Neural crest cell (in vitro differentiated cells): ENCODE data around the gene DHPS. TPM values are rescaled to one million over a fixed set of nuclear protein-coding genes. Genes with fewer than 3 reads are reported as not detected.

Source experiments
- DNase-seq: peaks from one replicate; pipeline ENCODE4 v3.0.0; 2021; ENCODE audit warnings: low read depth, mixed read lengths, low spot score
- H3K27ac Mint-ChIP-seq: one replicate; pipeline ENCODE4 v1.8.0; 2021; ENCODE audit warnings: mild to moderate bottlenecking, mixed read lengths; ENCODE audit not compliant: unreplicated experiment
- H3K27me3 Mint-ChIP-seq: 2 replicates; pipeline ENCODE4 v1.8.0; 2021; ENCODE audit warnings: low read depth, mild to moderate bottlenecking, mixed read lengths
- H3K36me3 Mint-ChIP-seq: 2 replicates; pipeline ENCODE4 v1.8.0; 2021; ENCODE audit warnings: low read depth, mild to moderate bottlenecking, mixed read lengths
- H3K4me1 Mint-ChIP-seq: 2 replicates; pipeline ENCODE4 v1.8.0; 2021; ENCODE audit warnings: mixed read lengths
- H3K4me3 Mint-ChIP-seq: one replicate; pipeline ENCODE4 v1.8.0; 2021; ENCODE audit warnings: mild to moderate bottlenecking, mixed read lengths
- H3K9me3 Mint-ChIP-seq: 2 replicates; pipeline ENCODE4 v1.8.0; 2021; ENCODE audit warnings: mixed read lengths
- CTCF ChIP-seq: fragments of 200-600 bp; sonication (generic); conservative IDR thresholded peaks from 2 replicates; pipeline ENCODE4 v1.5.0; 2021; ENCODE audit warnings: antibody characterized with exemption, mild to moderate bottlenecking
- total RNA-seq: library from RNA; stranded (reverse); gene quantifications from 2 replicates; pipeline ENCODE4 v1.2.1, GENCODE V29; 2021

DHPS gene
- total RNA-seq, 1 donor from 2014 or later, result 106 TPM

GRCh38 chr19:12723641-12724426 is 42.2 kb upstream of the DHPS start, which contains the start of gene TNPO2:
Gene TNPO2 (minus strand): TSS chr19:12723932. CDS start chr19:12720977, 2,955 bp downstream.
- no peak for TF ChIP-seq CTCF
- Mint-ChIP-seq H3K4me1 (peaks cover 40% of the 10 kb centered on the region), H3K27ac (peak within 1 kb of the TSS; percentile 100), H3K9me3 (no peaks in the 10 kb centered on the region), H3K36me3 (peaks cover 15% of the 10 kb centered on the region), H3K4me3 (peak within 1 kb of the TSS; percentile 100), H3K27me3 (peaks cover 10% of the 10 kb centered on the region)
- peak; percentile 67 for DNase-seq

- Mint-ChIP-seq H3K27ac (peak overlapping the region; percentile 100), H3K36me3 (peaks cover 15% of the 10 kb centered on the region), H3K4me1 (peaks cover 40% of the 10 kb centered on the region), H3K4me3 (peak overlapping the region; percentile 100), H3K9me3 (no peaks in the 10 kb centered on the region), H3K27me3 (peaks cover 10% of the 10 kb centered on the region)
- no peak for DNase-seq
- TF ChIP-seq CTCF, result no peak
Observed at GRCh38 chr19:12723381-12723640, 41.6 kb upstream of the DHPS start.

- no peak for TF ChIP-seq CTCF
- peak overlapping the region; percentile 100 for H3K4me3 Mint-ChIP-seq
- H3K36me3 Mint-ChIP-seq, result peaks cover 12% of the 10 kb centered on the region
- peaks cover 10% of the 10 kb centered on the region for H3K27me3 Mint-ChIP-seq
- peak; percentile 91 for DNase-seq
- H3K4me1 Mint-ChIP-seq, result peaks cover 40% of the 10 kb centered on the region
- H3K27ac Mint-ChIP-seq, result peak overlapping the region; percentile 100
- H3K9me3 Mint-ChIP-seq, result no peaks in the 10 kb centered on the region
Observed at GRCh38 chr19:12722566-12723380, 41.1 kb upstream of the DHPS start.

GRCh38 chr19:12721656-12722565 is 40.2 kb upstream of the DHPS start:
- Mint-ChIP-seq H3K4me1 (peaks cover 40% of the 10 kb centered on the region), H3K27ac (peak overlapping the region; percentile 100), H3K36me3 (peaks cover 11% of the 10 kb centered on the region), H3K9me3 (no peaks in the 10 kb centered on the region), H3K4me3 (peak overlapping the region; percentile 100), H3K27me3 (peaks cover 10% of the 10 kb centered on the region)
- DNase-seq, result peak; percentile 49
- no peak for TF ChIP-seq CTCF
